ENCODE data around the gene LMCD1.

Gene LMCD1

DNA sequence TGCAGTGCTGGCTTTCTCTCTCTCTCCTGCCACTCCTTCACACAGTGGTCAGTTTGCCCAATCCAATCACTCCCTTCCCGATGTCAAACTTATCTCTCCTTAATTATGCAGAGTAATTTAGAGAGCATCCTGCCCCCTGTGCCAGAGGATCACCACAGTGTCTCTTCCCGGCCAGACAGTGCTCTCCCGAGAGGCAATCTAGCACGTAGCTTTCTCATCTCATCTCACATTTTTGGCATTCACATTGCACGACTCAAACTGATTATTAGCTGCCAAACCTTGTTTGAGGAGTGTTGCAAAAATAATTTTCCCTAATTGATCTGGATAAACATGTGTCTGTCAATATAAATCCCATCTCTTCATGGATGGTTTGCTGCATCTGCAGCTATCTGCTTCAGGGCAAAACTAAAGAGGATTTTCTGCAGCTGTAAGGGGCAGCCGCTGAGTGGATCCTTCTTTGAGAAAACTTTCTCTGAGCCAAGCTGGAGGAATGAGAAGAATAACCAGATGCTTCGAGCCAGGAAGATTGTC lies 105.1 kb downstream of the LMCD1 start:
- Histone ChIP-seq H3K27me3 (no peaks in the 10 kb centered on the region), H3K4me1 (peaks cover 6% of the 10 kb centered on the region; the same call in 1 of the 2 replicates), H3K9me3 (no peaks in the 10 kb centered on the region), H3K4me3 (ENCODE audit: low read depth, low read length) (no peak overlapping the region; the same call in none of the 2 replicates), H3K36me3 (no peaks in the 10 kb centered on the region)
- TF ChIP-seq, protein P1, sequence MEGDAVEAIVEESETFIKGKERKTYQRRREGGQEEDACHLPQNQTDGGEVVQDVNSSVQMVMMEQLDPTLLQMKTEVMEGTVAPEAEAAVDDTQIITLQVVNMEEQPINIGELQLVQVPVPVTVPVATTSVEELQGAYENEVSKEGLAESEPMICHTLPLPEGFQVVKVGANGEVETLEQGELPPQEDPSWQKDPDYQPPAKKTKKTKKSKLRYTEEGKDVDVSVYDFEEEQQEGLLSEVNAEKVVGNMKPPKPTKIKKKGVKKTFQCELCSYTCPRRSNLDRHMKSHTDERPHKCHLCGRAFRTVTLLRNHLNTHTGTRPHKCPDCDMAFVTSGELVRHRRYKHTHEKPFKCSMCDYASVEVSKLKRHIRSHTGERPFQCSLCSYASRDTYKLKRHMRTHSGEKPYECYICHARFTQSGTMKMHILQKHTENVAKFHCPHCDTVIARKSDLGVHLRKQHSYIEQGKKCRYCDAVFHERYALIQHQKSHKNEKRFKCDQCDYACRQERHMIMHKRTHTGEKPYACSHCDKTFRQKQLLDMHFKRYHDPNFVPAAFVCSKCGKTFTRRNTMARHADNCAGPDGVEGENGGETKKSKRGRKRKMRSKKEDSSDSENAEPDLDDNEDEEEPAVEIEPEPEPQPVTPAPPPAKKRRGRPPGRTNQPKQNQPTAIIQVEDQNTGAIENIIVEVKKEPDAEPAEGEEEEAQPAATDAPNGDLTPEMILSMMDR (IDR thresholded peaks at IDR 0.05; ENCODE audit: low read depth, low read length) = no peak
- DNase-seq = no peak

DNA sequence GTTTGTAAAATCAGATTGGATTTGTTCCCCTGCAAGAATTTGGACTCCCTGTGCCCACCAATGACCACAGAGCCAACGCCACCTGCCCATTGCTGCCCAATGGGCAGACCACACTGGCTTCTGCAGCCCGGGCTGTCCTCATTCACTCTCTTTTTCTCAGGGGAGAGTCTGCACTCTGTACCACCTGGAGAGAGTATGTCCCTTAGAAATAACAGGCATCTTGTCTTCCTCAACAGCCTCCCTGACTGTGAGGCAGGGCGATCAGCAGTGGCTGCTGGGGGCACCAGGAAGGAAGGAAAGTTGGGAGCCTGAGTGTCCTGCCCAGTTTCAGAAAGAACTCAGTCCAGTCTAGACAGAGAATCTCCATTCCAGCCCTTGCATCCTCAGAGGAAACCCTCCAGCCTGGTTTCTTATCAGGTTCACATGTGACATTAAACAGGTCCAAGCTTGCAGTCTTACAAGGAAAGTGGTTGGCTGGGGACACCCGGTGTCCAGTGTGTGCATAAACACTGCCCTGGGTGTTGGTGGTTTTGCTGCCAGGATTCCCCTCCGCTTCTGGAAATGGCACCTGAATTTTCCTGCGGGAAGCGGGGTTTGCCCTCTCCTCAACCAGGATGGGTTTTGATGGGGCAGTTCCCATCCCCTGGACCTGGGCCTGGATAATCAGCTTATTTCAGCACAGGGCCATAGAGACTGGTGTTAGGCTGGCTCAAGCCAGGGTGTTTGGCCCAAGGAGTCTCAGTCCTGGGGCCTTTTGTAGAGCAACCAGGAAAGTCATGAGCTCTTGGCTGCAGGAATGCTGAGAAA lies 105.8 kb downstream of the LMCD1 start:
- peak; percentile 71 for DNase-seq

DNA sequence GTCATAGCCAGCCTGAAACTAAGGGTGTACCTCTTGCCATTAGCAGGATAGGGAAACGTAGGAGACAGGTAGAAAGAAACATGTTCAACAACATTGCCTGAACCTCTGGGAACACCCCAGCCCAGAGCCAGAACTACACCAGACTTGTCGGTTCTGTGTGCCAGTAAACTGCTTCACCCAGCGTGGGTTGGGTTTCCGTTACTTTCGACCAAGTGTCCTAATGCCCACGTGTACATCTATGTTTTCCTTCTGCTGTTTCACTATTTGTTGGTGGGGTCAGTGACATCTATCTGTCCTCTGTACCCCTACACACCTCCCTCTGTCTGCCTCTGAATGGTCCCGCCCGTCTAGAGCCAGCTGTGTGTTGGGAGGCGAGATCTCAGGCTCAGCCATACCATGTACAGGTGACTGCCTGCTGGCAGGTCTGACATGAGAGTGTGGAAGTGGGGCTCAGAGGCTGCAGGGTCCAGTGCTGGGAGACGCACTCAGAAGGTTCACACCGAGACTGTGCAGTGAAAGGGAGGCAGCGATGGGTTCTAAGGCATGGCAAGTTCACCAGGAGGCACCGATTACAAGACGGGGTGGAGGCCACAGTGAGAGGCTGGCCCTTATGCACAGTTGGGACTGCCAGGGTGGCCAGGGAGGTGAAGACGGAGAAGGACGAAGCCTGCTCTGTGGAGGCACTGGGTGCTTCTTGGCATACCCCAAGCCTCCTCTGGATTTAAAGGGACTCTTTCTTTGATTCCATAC lies 106.6 kb downstream of the LMCD1 start:
- peaks cover 6% of the 10 kb centered on the region; the same call in 1 of the 2 replicates for H3K4me1 ChIP-seq
- H3K9me3 ChIP-seq = no peaks in the 10 kb centered on the region
- H3K27me3 ChIP-seq = no peaks in the 10 kb centered on the region
- TF ChIP-seq, protein P1 (IDR thresholded peaks at IDR 0.05; ENCODE audit: low read depth, low read length) = no peak
- no peak overlapping the region for H3K4me3 ChIP-seq (ENCODE audit: low read depth, low read length)
- DNase-seq = no peak
- no peaks in the 10 kb centered on the region for H3K36me3 ChIP-seq

More for the DNA sequence above, 105.8 kb downstream of the LMCD1 start:
- peak overlapping the region; percentile 32 for H3K4me3 ChIP-seq (ENCODE audit: low read depth, low read length)
- peaks cover 6% of the 10 kb centered on the region; the same call in 1 of the 2 replicates for H3K4me1 ChIP-seq
- H3K36me3 ChIP-seq = no peaks in the 10 kb centered on the region
- no peaks in the 10 kb centered on the region for H3K9me3 ChIP-seq
- no peaks in the 10 kb centered on the region for H3K27me3 ChIP-seq
- TF ChIP-seq, protein P1 (IDR thresholded peaks at IDR 0.05; ENCODE audit: low read depth, low read length) = peak; percentile 66

DNA sequence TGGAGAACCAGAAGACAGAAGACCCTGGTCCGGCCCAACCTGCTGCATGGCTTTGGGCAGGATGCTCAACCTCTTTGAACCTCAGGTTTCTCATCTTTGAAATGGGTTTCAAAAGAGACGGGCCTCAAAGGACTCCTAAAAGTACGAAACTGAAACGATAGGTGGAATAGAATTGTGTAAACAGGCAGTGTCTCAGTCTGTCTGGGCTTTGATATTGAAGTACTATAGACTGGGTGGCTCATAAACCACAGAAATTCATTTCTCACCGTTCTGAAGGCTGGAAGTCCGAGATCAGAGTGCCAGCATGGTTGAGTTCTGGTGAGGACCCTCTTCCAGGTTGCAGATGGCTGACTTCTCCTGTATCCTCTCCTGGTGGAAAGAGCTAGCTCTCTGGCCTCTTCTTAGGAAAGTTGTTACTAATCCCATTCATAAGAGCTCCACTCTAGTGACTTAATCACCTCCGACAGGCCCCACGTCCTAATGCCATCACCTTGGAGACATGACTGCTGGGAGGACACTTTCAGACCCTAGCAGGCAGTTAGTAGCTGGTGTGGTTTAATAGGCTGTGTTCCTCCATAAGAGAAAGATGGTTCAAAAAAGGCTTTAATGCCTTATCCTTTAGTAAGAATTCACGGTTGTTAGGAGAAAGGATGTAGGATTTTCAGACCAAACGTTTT lies 107.3 kb downstream of the LMCD1 start:
- TF ChIP-seq, protein P1 (IDR thresholded peaks at IDR 0.05; ENCODE audit: low read depth, low read length) = no peak
- Histone ChIP-seq H3K36me3 (no peaks in the 10 kb centered on the region), H3K4me1 (peaks cover 6% of the 10 kb centered on the region; the same call in 1 of the 2 replicates), H3K4me3 (ENCODE audit: low read depth, low read length) (no peak overlapping the region), H3K9me3 (no peaks in the 10 kb centered on the region), H3K27me3 (no peaks in the 10 kb centered on the region)
- no peak for DNase-seq

DNA sequence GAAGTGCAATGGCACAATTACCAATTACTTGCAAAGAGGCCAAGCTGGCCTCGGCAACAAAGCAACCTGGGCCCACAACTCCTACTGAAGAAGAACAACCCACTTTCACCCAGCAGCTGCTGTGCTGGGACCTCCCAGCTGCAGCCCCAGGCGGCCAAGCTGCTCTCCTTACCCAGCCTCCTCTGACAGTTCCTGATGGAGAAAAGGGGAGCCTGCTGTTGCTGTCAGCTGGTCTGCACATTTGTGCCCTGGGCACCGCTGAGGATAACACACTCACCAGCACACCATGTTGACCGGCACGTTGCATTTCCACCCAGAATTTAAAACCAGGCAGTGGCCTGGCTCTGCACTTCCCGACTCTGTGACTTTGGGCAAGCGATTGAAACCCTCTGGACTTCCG lies 109.3 kb downstream of the LMCD1 start:
- TF ChIP-seq, protein P1 (IDR thresholded peaks at IDR 0.05; ENCODE audit: low read depth, low read length) = no peak
- no peaks in the 10 kb centered on the region for H3K36me3 ChIP-seq
- H3K9me3 ChIP-seq = no peaks in the 10 kb centered on the region
- no peak overlapping the region for H3K4me3 ChIP-seq (ENCODE audit: low read depth, low read length)
- DNase-seq = no peak
- peaks cover 6% of the 10 kb centered on the region; the same call in 1 of the 2 replicates for H3K4me1 ChIP-seq
- H3K27me3 ChIP-seq = no peaks in the 10 kb centered on the region
